Epithelial cell of proximal tubule (primary cell): ENCODE data around the gene KSR1. TPM values are rescaled to one million over a fixed set of nuclear protein-coding genes. Genes with fewer than 3 reads are reported as not detected.
"Not testable (repeated sequence)": the region's sequence is repeated elsewhere in the genome, so short reads cannot be mapped to it uniquely, and the experiment has no call there.

Experiments used
- DNase-seq: peaks from one replicate; pipeline ENCODE4 v3.0.0-alpha.2; 2011; ENCODE audit warnings: low read depth
- H3K4me3 ChIP-seq: 2 replicates; pipeline ENCODE4 v1.5.1; 2011; ENCODE audit warnings: low read depth, mild to moderate bottlenecking, low read length
- CTCF ChIP-seq: conservative IDR thresholded peaks from 2 replicates; pipeline ENCODE4 v1.5.1; 2012; ENCODE audit warnings: low read depth, mild to moderate bottlenecking, low read length
- total RNA-seq: library from RNA; depleted of rRNA; stranded (reverse); fragments of >200 nt; gene quantifications from 2 replicates; pipeline ENCODE4 v1.2.3, GENCODE V29; 2015

The KSR1 gene
- total RNA-seq, 1 donor from 2014 or later = 19.9 TPM

GRCh38 chr17:27428781-27429505, 27.3 kb upstream of the KSR1 start:
- no peak overlapping the region for H3K4me3 ChIP-seq
- DNase-seq = no peak
- no peak for TF ChIP-seq CTCF

- no peak for TF ChIP-seq CTCF
- no peak overlapping the region for H3K4me3 ChIP-seq
- DNase-seq = no peak
These were observed 26.4 kb upstream of the KSR1 start for GRCh38 chr17:27429666-27430382.

- no peak overlapping the region for H3K4me3 ChIP-seq
- no peak for TF ChIP-seq CTCF
- no peak for DNase-seq
These were observed 25.8 kb upstream of the KSR1 start for GRCh38 chr17:27430383-27430840.

- no peak overlapping the region for H3K4me3 ChIP-seq
- TF ChIP-seq CTCF = peak; percentile 84
- DNase-seq = no peak
These were observed 25.3 kb upstream of the KSR1 start for GRCh38 chr17:27430882-27431491.

GRCh38 chr17:27433521-27433920, 22.7 kb upstream of the KSR1 start:
- TF ChIP-seq CTCF = no peak
- no peak for DNase-seq
- no peak overlapping the region for H3K4me3 ChIP-seq

- DNase-seq, H3K4me3 ChIP-seq: not testable (repeated sequence)
These were observed 20.7 kb upstream of the KSR1 start for GRCh38 chr17:27435431-27436070.
